Vagina (tissue), 2 donors: ENCODE measurements around the gene BMP2K. TPM values are rescaled to one million over a fixed set of nuclear protein-coding genes. Genes with fewer than 3 reads are reported as not detected.

Experiments used
- DNase-seq, 2 donors: peaks; one replicate each; pipeline ENCODE4 v3.0.0-alpha.2; 2017; ENCODE audit errors: extremely low spot score in 2 of 2
- H3K27ac ChIP-seq: fragments of 200-600 bp; sonication (generic); one replicate; pipeline ENCODE4 v1.5.1; 2019
- H3K27me3 ChIP-seq: fragments of 200-600 bp; sonication (generic); one replicate; pipeline ENCODE4 v1.5.1; 2019
- H3K36me3 ChIP-seq, 2 donors: fragments of 200-600 bp; sonication (generic); one replicate each; pipeline ENCODE4 v1.5.1; 2017 to 2019
- H3K4me1 ChIP-seq: fragments of 200-600 bp; sonication (generic); one replicate; pipeline ENCODE4 v1.5.1; 2019
- H3K4me3 ChIP-seq, 2 donors: fragments of 200-600 bp; sonication (generic); 1 replicate in 1 of 2; 2 replicates in 1 of 2; pipeline ENCODE4 v1.5.1; 2016 to 2019
- H3K9me3 ChIP-seq: fragments of 200-600 bp; sonication (generic); one replicate; pipeline ENCODE4 v1.5.1; 2019
- CTCF ChIP-seq, 3 experiments: fragments of 450-650 bp in 2 of 3; fragments of 200-600 bp in 1 of 3; sonication (generic) in 1 of 3; IDR thresholded peaks; one replicate each; pipeline ENCODE4 v1.5.1; 2017 to 2019; ENCODE audit warnings: antibody characterized with exemption in 3 of 3, mild to moderate bottlenecking in 2 of 3, moderate library complexity in 2 of 3
- POLR2A ChIP-seq, 2 donors: fragments of 450-650 bp; IDR thresholded peaks; one replicate each; pipeline ENCODE4 v1.6.1; 2017; ENCODE audit warnings: antibody characterized with exemption in 2 of 2, mild to moderate bottlenecking in 2 of 2, moderate library complexity in 2 of 2
- POLR2AphosphoS5 ChIP-seq, 2 donors: sonication (generic); formaldehyde crosslinking; IDR thresholded peaks; one replicate each; pipeline ENCODE4 v1.9.0; 2017; ENCODE audit warnings: antibody characterized with exemption in 2 of 2, mild to moderate bottlenecking in 2 of 2, low read depth in 1 of 2; ENCODE audit not compliant: insufficient read depth in 1 of 2
- intact Hi-C: fragments of 100-400 bp; cut with DNase I; formaldehyde crosslinking; loops from one replicate; pipeline ENCODE4 v1.15.1; 2023
- microRNA-seq: library from miRNA; unstranded; fragments of <30 nt; microRNA quantifications from one replicate; pipeline ENCODE4, GENCODE V29; 2017; ENCODE audit warnings: borderline number of aligned reads, borderline replicate concordance
- small RNA-seq: library from RNA; depleted of rRNA; stranded (forward); fragments of <200 nt; gene quantifications from one replicate; pipeline ENCODE3, GENCODE V24; 2016
- total RNA-seq: library from RNA; depleted of rRNA; stranded (reverse); fragments of >200 nt; gene quantifications from one replicate; pipeline ENCODE4 v1.2.3, GENCODE V29; 2016

Gene BMP2K
- total RNA-seq, 1 donor from 2014 or later, result 34.9 TPM

GRCh38 chr4:78953769-78954666 is 177.9 kb downstream of the BMP2K start:
- TF ChIP-seq POLR2AphosphoS5 (IDR thresholded peaks at IDR 0.05; ENCODE audit: insufficient read depth in 1 of 2, low read depth in 1 of 2) (no peak), POLR2A (IDR thresholded peaks at IDR 0.05) (no peak), CTCF (IDR thresholded peaks at IDR 0.05) (no peak)
- no peaks in the 10 kb centered on the region for H3K4me1 ChIP-seq
- DNase-seq, result no peak
- intact Hi-C loops, result loop anchor here (10.0 kb wide), 1 partner anchor 1251 kb away; no protein-coding TSS in a partner anchor
- H3K9me3 ChIP-seq, result no peaks in the 10 kb centered on the region
- H3K27me3 ChIP-seq, result no peaks in the 10 kb centered on the region
- no peaks in the 10 kb centered on the region for H3K36me3 ChIP-seq
- no peak overlapping the region for H3K27ac ChIP-seq
- no peak overlapping the region for H3K4me3 ChIP-seq

- no peaks in the 10 kb centered on the region for H3K36me3 ChIP-seq
- no peak overlapping the region for H3K27ac ChIP-seq
- DNase-seq, result no peak
- H3K4me3 ChIP-seq, result no peak overlapping the region
- TF ChIP-seq POLR2AphosphoS5 (IDR thresholded peaks at IDR 0.05; ENCODE audit: insufficient read depth in 1 of 2, low read depth in 1 of 2), result no peak
- TF ChIP-seq CTCF (IDR thresholded peaks at IDR 0.05), result no peak
- no peak for TF ChIP-seq POLR2A (IDR thresholded peaks at IDR 0.05)
- H3K27me3 ChIP-seq, result no peaks in the 10 kb centered on the region
- H3K9me3 ChIP-seq, result no peaks in the 10 kb centered on the region
- intact Hi-C loops, result loop anchor here (10.0 kb wide), 1 partner anchor 1248 kb away; no protein-coding TSS in a partner anchor
- H3K4me1 ChIP-seq, result no peaks in the 10 kb centered on the region
Measured at GRCh38 chr4:78956975-78957374, 180.8 kb downstream of the BMP2K start.

- Histone ChIP-seq H3K36me3 (no peaks in the 10 kb centered on the region), H3K27ac (no peak overlapping the region), H3K9me3 (no peaks in the 10 kb centered on the region), H3K4me1 (no peaks in the 10 kb centered on the region), H3K27me3 (no peaks in the 10 kb centered on the region), H3K4me3 (no peak overlapping the region)
- DNase-seq, result no peak
- TF ChIP-seq CTCF (IDR thresholded peaks at IDR 0.05) (no peak), POLR2A (IDR thresholded peaks at IDR 0.05) (no peak), POLR2AphosphoS5 (IDR thresholded peaks at IDR 0.05; ENCODE audit: insufficient read depth in 1 of 2, low read depth in 1 of 2) (no peak)
- intact Hi-C loops, result no loop called here
Measured at GRCh38 chr4:78960926-78961325, 184.8 kb downstream of the BMP2K start.

Small RNA genes lying within 50 kb of the gene (microRNA-seq; reads per million reads assigned to microRNA genes)
- gene MIR5096, result not detected

Small RNA genes lying within 50 kb of the gene (small RNA-seq; reads per million reads assigned to genes)
- gene AC098818.1 (not detected), gene MIR5096 (not detected), gene RN7SL127P (not detected)

Other genes with a start within 250 kb of the BMP2K start
- 11.8 TPM for gene ANXA3, start 224.6 kb upstream of the BMP2K start, total RNA-seq
- 10.6 TPM for gene PAQR3, start 163.1 kb downstream of the BMP2K start, total RNA-seq